PFSK-1 (cell line): ENCODE results near the gene USP28.

Experiments used
- FOXP2 ChIP-seq: optimal IDR thresholded peaks from 2 replicates; pipeline ENCODE3; 2011; ENCODE audit warnings: borderline replicate concordance, control low read depth, inconsistent platforms; ENCODE audit not compliant: insufficient read depth; ENCODE audit errors: extremely low read length, extremely low read depth
- POLR2AphosphoS5 ChIP-seq: IDR thresholded peaks from 2 replicates; pipeline ENCODE4 v1.6.1; 2012; ENCODE audit warnings: low read depth, mild to moderate bottlenecking, control low read depth, low read length, moderate library complexity
- SIN3A ChIP-seq: IDR thresholded peaks from 2 replicates; pipeline ENCODE4 v1.6.1; 2012; ENCODE audit warnings: mild to moderate bottlenecking, low read length, moderate library complexity, borderline replicate concordance; ENCODE audit not compliant: insufficient read depth

DNA sequence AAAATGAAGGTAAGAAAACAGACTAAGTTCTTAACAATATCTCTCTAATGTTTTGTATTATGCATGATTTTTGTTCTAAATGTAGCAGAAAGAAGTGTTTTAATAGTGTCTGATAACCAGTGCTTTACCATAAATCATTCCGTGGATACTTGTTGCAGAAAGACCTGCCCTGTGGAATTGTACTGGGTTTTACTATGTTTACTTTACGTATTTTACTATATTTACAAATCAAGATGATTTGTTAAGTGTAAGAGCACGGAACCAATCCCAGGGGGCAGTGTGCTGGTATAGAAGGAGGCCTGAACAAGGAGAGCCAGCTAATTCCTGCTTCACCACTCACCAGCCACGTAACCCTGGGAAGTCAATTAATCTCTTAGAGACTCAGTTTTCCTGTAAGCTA lies 30.7 kb upstream of the USP28 start:
- TF ChIP-seq POLR2AphosphoS5 (no peak), SIN3A (no peak), FOXP2 (no peak)
